ENCODE data around the gene SLIT1. TPM values are rescaled to one million over a fixed set of nuclear protein-coding genes. Genes with fewer than 3 reads are reported as not detected.

Gene SLIT1
- total and polyA plus RNA-seq, 8 donors = 0.20 to 7.0 (median 3.7) TPM

GRCh38 chr10:97215619-97216260, 30.0 kb upstream of the SLIT1 start:
- H3K4me3 ChIP-seq = no peak overlapping the region
- H3K9me3 ChIP-seq = no peaks in the 10 kb centered on the region
- no peak overlapping the region for H3K27ac ChIP-seq
- no peak for TF ChIP-seq CTCF (IDR thresholded peaks at IDR 0.05)
- H3K4me1 ChIP-seq = peaks cover 0 to 17% of the 10 kb centered on the region in 2 donors
- no peaks in the 10 kb centered on the region for H3K27me3 ChIP-seq
- intact Hi-C loops (cut with DNase I) = no loop called here
- DNase-seq (no peak), ATAC-seq (no peak)
- H3K36me3 ChIP-seq = no peaks in the 10 kb centered on the region

GRCh38 chr10:97213431-97213830, 27.7 kb upstream of the SLIT1 start:
- Histone ChIP-seq H3K27me3 (no peaks in the 10 kb centered on the region), H3K4me1 (peaks cover 0 to 4% of the 10 kb centered on the region in 2 donors), H3K27ac (no peak overlapping the region), H3K9me3 (no peaks in the 10 kb centered on the region), H3K36me3 (no peaks in the 10 kb centered on the region), H3K4me3 (no peak overlapping the region)
- ATAC-seq = no peak
- DNase-seq = no peak
- TF ChIP-seq CTCF (IDR thresholded peaks at IDR 0.05) = no peak
- intact Hi-C loops (cut with DNase I) = no loop called here

- H3K4me3 ChIP-seq = no peak overlapping the region
- H3K27ac ChIP-seq = no peak overlapping the region
- ATAC-seq = no peak
- TF ChIP-seq CTCF (IDR thresholded peaks at IDR 0.05) = no peak
- H3K36me3 ChIP-seq = no peaks in the 10 kb centered on the region
- intact Hi-C loops (cut with DNase I) = no loop called here
- no peaks in the 10 kb centered on the region for H3K27me3 ChIP-seq
- H3K9me3 ChIP-seq = no peaks in the 10 kb centered on the region
- DNase-seq = no peak
- H3K4me1 ChIP-seq = no peaks in the 10 kb centered on the region
Measured at GRCh38 chr10:97211229-97211628, 25.5 kb upstream of the SLIT1 start.

- peak; percentile 95 for ATAC-seq
Measured at GRCh38 chr10:97210543-97210960, 24.8 kb upstream of the SLIT1 start.

More at GRCh38 chr10:97210543-97210960, 24.8 kb upstream of the SLIT1 start:
- peak in 3 of 4 donors; percentile 43 to 77 (median 63) for DNase-seq
- H3K4me1 ChIP-seq = no peaks in the 10 kb centered on the region
- H3K27me3 ChIP-seq = no peaks in the 10 kb centered on the region
- no peak overlapping the region for H3K4me3 ChIP-seq
- H3K9me3 ChIP-seq = no peaks in the 10 kb centered on the region
- H3K27ac ChIP-seq = no peak overlapping the region
- H3K36me3 ChIP-seq = no peaks in the 10 kb centered on the region
- intact Hi-C loops (cut with DNase I) = no loop called here
- peak; percentile 93 to 97 for TF ChIP-seq CTCF (IDR thresholded peaks at IDR 0.05)
